H1 (cell line): ENCODE data around the gene USP13. TPM values are rescaled to one million over a fixed set of nuclear protein-coding genes. Genes with fewer than 3 reads are reported as not detected.
"Not testable (repeated sequence)": the region's sequence is repeated elsewhere in the genome, so short reads cannot be mapped to it uniquely, and the experiment has no call there.

Experiments
- CTCF ChIA-PET: fragments of 300-600 bp; sonication (Branson Sonifier 250); formaldehyde crosslinking; loops from one replicate; lab custom pipeline; 2021; ENCODE audit not compliant: partially characterized antibody; lab: Charles Lee
- POLR2A ChIA-PET: fragments of 300-600 bp; sonication (Branson Sonifier 250); formaldehyde crosslinking; loops from one replicate; lab custom pipeline; 2021; ENCODE audit warnings: inconsistent platforms; ENCODE audit not compliant: partially characterized antibody; lab: Charles Lee
- DNase-seq, 2 experiments: peaks; one replicate each; pipeline versions ENCODE4 v3.0.0 to v3.0.0-alpha.2; 2010 to 2022; ENCODE audit warnings: low spot score in 2 of 2, low read depth in 1 of 2, mixed read lengths in 1 of 2
- FAIRE-seq: peaks from 2 replicates; lab custom pipeline; 2011; peaks lifted over from hg19 to GRCh38; lab: Jason Lieb, UNC
- H2AFZ ChIP-seq: 2 replicates; pipeline ENCODE4 v1.8.1; 2012; ENCODE audit warnings: low read length, inconsistent platforms
- H2AK5ac ChIP-seq: 2 replicates; pipeline ENCODE4 v1.6.1; 2013; ENCODE audit warnings: low read depth, low read length
- H2BK120ac ChIP-seq: replicated peaks from 2 replicates; pipeline ENCODE3; 2013; ENCODE audit warnings: low read depth, low read length, inconsistent platforms
- H2BK12ac ChIP-seq: 2 replicates; pipeline ENCODE4 v1.6.1; 2013; ENCODE audit warnings: low read depth, low read length
- H2BK15ac ChIP-seq: 2 replicates; pipeline ENCODE4 v1.6.1; 2013; ENCODE audit warnings: low read length
- H2BK20ac ChIP-seq: 2 replicates; pipeline ENCODE4 v1.6.1; 2013; ENCODE audit warnings: low read length
- H2BK5ac ChIP-seq: 2 replicates; pipeline ENCODE4 v1.6.1; 2013; ENCODE audit warnings: low read depth, low read length
- H3K14ac ChIP-seq: 2 replicates; pipeline ENCODE4 v1.6.1; 2013; ENCODE audit warnings: inconsistent platforms; ENCODE audit not compliant: insufficient read length
- H3K18ac ChIP-seq: 2 replicates; pipeline ENCODE4 v1.6.1; 2013; ENCODE audit warnings: low read length; ENCODE audit errors: extremely low read depth
- H3K23ac ChIP-seq: 2 replicates; pipeline ENCODE4 v1.6.1; 2013; ENCODE audit warnings: inconsistent platforms; ENCODE audit not compliant: insufficient read length
- H3K23me2 ChIP-seq: 2 replicates; pipeline ENCODE4 v1.6.1; 2013; ENCODE audit warnings: low read depth, low read length
- H3K27ac ChIP-seq: 2 replicates; pipeline ENCODE4 v1.6.1; 2011; ENCODE audit warnings: low read depth, low read length, inconsistent platforms
- H3K27me3 ChIP-seq, 4 experiments: replicated peaks in 1 of 4; 1 replicate in 1 of 4; 2 replicates in 3 of 4; pipeline versions ENCODE4 v1.6.1 to v1.8.1; 2011 to 2013; ENCODE audit warnings: low read length in 3 of 4, mild to moderate bottlenecking in 3 of 4, inconsistent platforms in 2 of 4, mixed read lengths in 2 of 4, moderate library complexity in 1 of 4; ENCODE audit not compliant: control insufficient read depth in 3 of 4, insufficient read depth in 3 of 4; ENCODE audit errors: extremely low read depth in 1 of 4
- H3K36me3 ChIP-seq, 4 experiments: 2 replicates each; pipeline versions ENCODE4 v1.6.1 to v1.8.1; 2011 to 2013; ENCODE audit warnings: mild to moderate bottlenecking in 4 of 4, low read length in 3 of 4, moderate library complexity in 2 of 4, control low read depth in 1 of 4, inconsistent platforms in 1 of 4; ENCODE audit not compliant: insufficient read depth in 4 of 4, control insufficient read depth in 2 of 4
- H3K4ac ChIP-seq: replicated peaks from 2 replicates; pipeline ENCODE3; 2013; ENCODE audit warnings: low read length, low read depth, mixed read lengths, inconsistent platforms; ENCODE audit not compliant: insufficient read length
- H3K4me1 ChIP-seq, 4 experiments: replicated peaks in 1 of 4; 1 replicate in 1 of 4; 2 replicates in 3 of 4; pipeline versions ENCODE4 v1.6.1 to v1.8.1; 2011 to 2013; ENCODE audit warnings: low read length in 3 of 4, inconsistent platforms in 2 of 4, mixed read lengths in 1 of 4; ENCODE audit not compliant: insufficient read depth in 4 of 4, control insufficient read depth in 3 of 4
- H3K4me2 ChIP-seq, 2 experiments: 2 replicates each; pipeline versions ENCODE4 v1.6.1 to v1.8.1; 2011 to 2013; ENCODE audit warnings: low read depth in 2 of 2, low read length in 2 of 2, control low read depth in 1 of 2, inconsistent platforms in 1 of 2, mild to moderate bottlenecking in 1 of 2; ENCODE audit not compliant: insufficient read depth in 1 of 2
- H3K4me3 ChIP-seq, 4 experiments: fragments of 200-600, 300-600 bp in 1 of 4; sonication (generic), shearing (Covaris generic), sonication (Bioruptor Twin) in 1 of 4; 2 replicates each; pipeline versions ENCODE4 v1.5.1 to v1.8.1; 2011 to 2016; ENCODE audit warnings: low read length in 4 of 4, low read depth in 3 of 4, control low read depth in 2 of 4, inconsistent platforms in 2 of 4, mild to moderate bottlenecking in 2 of 4, mixed read lengths in 1 of 4, moderate library complexity in 1 of 4; ENCODE audit not compliant: insufficient read depth in 2 of 4; ENCODE audit errors: extremely low read depth in 1 of 4
- H3K56ac ChIP-seq: replicated peaks from 2 replicates; pipeline ENCODE3; 2013; ENCODE audit warnings: low read depth, mild to moderate bottlenecking, mixed read lengths, low read length, inconsistent platforms; ENCODE audit not compliant: insufficient read length
- H3K79me1 ChIP-seq: 2 replicates; pipeline ENCODE4 v1.6.1; 2013; ENCODE audit warnings: low read depth, low read length, control low read depth
- H3K79me2 ChIP-seq, 2 experiments: 2 replicates each; pipeline versions ENCODE4 v1.6.1 to v1.8.1; 2012 to 2013; ENCODE audit warnings: low read length in 2 of 2, mild to moderate bottlenecking in 2 of 2, inconsistent platforms in 1 of 2; ENCODE audit not compliant: insufficient read depth in 2 of 2, control insufficient read depth in 1 of 2
- H3K9ac ChIP-seq, 4 experiments: replicated peaks in 1 of 4; 1 replicate in 1 of 4; 2 replicates in 3 of 4; pipeline versions ENCODE4 v1.6.1 to v1.8.1; 2011 to 2013; ENCODE audit warnings: low read depth in 3 of 4, low read length in 3 of 4, control low read depth in 2 of 4, mild to moderate bottlenecking in 2 of 4, moderate library complexity in 2 of 4, inconsistent platforms in 1 of 4; ENCODE audit errors: extremely low read depth in 1 of 4
- H3K9me3 ChIP-seq, 2 experiments: 2 replicates each; pipeline versions ENCODE4 v1.6.1 to v1.8.1; 2012 to 2013; ENCODE audit warnings: mild to moderate bottlenecking in 2 of 2, moderate library complexity in 2 of 2, control low read depth in 1 of 2, inconsistent platforms in 1 of 2, low read depth in 1 of 2, low read length in 1 of 2, mixed read lengths in 1 of 2; ENCODE audit not compliant: insufficient read depth in 2 of 2
- H4K20me1 ChIP-seq, 2 experiments: replicated peaks in 1 of 2; 2 replicates each; pipeline versions ENCODE3 to v1.8.1; 2011 to 2013; ENCODE audit warnings: inconsistent platforms in 2 of 2, low read length in 2 of 2, mild to moderate bottlenecking in 1 of 2; ENCODE audit not compliant: insufficient read depth in 2 of 2, control insufficient read depth in 1 of 2
- H4K5ac ChIP-seq: 2 replicates; pipeline ENCODE4 v1.6.1; 2013; ENCODE audit warnings: low read length, low read depth, mixed read lengths, inconsistent platforms; ENCODE audit not compliant: insufficient read length
- H4K8ac ChIP-seq: 2 replicates; pipeline ENCODE4 v1.8.0; 2013; ENCODE audit warnings: mild to moderate bottlenecking, moderate library complexity, low read length, inconsistent platforms; ENCODE audit not compliant: insufficient read depth; ENCODE audit errors: extremely low read depth
- H4K91ac ChIP-seq: replicated peaks from 2 replicates; pipeline ENCODE3; 2013; ENCODE audit warnings: low read length, mixed read lengths, inconsistent platforms; ENCODE audit not compliant: insufficient read length
- WGBS, 2 experiments: shearing (Covaris generic) in 1 of 2; methylation state at CpG; one replicate each; pipeline versions ENCODE4 v1.1.6 to v1.1.7; 2013 to 2015; ENCODE audit warnings: low lambda C conversion rate in 2 of 2, mixed read lengths in 2 of 2, inconsistent platforms in 1 of 2, low coverage in 1 of 2, missing lambda C conversion rate in 1 of 2; ENCODE audit not compliant: insufficient replicate concordance in 2 of 2, insufficient coverage in 1 of 2, insufficient read length in 1 of 2; ENCODE audit errors: extremely low coverage in 1 of 2, missing lambda C conversion rate in 1 of 2; 5-methylcytosine and 5-hydroxymethylcytosine counted together
- polyA plus RNA-seq, 7 experiments: library from polyadenylated mRNA; depleted of rRNA in 3 of 7; stranded (reverse) in 5 of 7; unstranded in 2 of 7; fragments of >200 nt in 5 of 7; fragments of 200-250 nt in 2 of 7; gene quantifications; 1 replicate in 5 of 7; 2 replicates in 1 of 7; 4 replicates in 1 of 7; pipeline versions ENCODE4 v1.2.1 to v1.2.3, GENCODE V29; 2011 to 2013; ENCODE audit warnings: missing spikeins in 2 of 7, mixed read lengths in 2 of 7
- total RNA-seq: library from RNA; stranded (reverse); fragmentation: NEBNext Ultra II Directional; extraction: Animal tissue kit (Norgen Biotek cat#: 25700); gene quantifications from 2 replicates; pipeline ENCODE4 v1.2.1, GENCODE V29; 2021

The USP13 gene
- total and polyA plus RNA-seq, 2 of the 8 experiments (the other 6 are each of a cell fraction or from before 2014, with no cell fraction given): 7.9 to 25.9 TPM

- not testable (repeated sequence) for H2BK20ac ChIP-seq, H3K27ac ChIP-seq, FAIRE-seq, H3K23me2 ChIP-seq, H3K4me2 ChIP-seq, DNase-seq, H2BK12ac ChIP-seq, H3K4me1 ChIP-seq, H3K14ac ChIP-seq, H2AK5ac ChIP-seq, H3K23ac ChIP-seq, H2AFZ ChIP-seq, H2BK5ac ChIP-seq, H2BK120ac ChIP-seq, H3K4me3 ChIP-seq, H3K27me3 ChIP-seq, H3K4ac ChIP-seq, H3K56ac ChIP-seq, H3K9ac ChIP-seq, H3K9me3 ChIP-seq, H3K36me3 ChIP-seq, H4K8ac ChIP-seq, H4K20me1 ChIP-seq, H4K91ac ChIP-seq, H3K79me2 ChIP-seq, H3K18ac ChIP-seq, H2BK15ac ChIP-seq, H4K5ac ChIP-seq, H3K79me1 ChIP-seq
- 93% methylated on average over 8 of the region's 8 CpGs; no CpG with 5 or more reads in 1 of the 2 experiments for WGBS, 2 experiments
- CTCF ChIA-PET: interaction anchor here (0.6 to 1.7 kb wide), 4 partner anchors 24 to 124 kb away, joined by 3 to 5 read pairs (median 3); no protein-coding TSS in a partner anchor
- POLR2A ChIA-PET: interaction anchor here (0.6 to 0.9 kb wide), 2 partner anchors 9 to 59 kb away, joined by 3 to 4 read pairs; partner anchors contain the start of gene USP13
These were observed 9.0 kb upstream of the USP13 start for GRCh38 chr3:179643837-179644236.
